NCI-H2196 (cell line): Measurements from ENCODE around the gene IL17RB.

ENCODE experiments used
- DNase-seq: peaks from one replicate; lab custom pipeline; 2025; ENCODE audit not compliant: unreplicated experiment; lab: John Stamatoyannopoulos, UW

Gene IL17RB

DNA sequence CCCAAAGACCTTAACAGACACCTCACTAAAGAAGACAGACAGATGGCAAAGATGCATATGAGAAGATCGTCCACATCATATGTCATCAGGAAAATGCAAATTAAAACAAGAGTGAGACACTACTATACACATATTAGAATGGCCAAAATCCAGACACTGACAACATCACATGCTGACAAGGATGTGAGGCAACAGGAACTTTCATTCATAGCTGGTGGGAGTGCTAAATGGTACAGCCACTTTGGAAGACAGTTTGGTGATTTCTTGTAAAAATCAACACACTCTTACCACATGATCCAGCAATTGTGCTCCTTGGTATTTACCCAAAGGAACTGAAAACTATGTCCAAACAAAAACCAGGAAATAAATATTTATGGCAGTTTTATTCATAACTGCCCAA is 17.8 kb upstream of the IL17RB start:
- no peak for DNase-seq

DNA sequence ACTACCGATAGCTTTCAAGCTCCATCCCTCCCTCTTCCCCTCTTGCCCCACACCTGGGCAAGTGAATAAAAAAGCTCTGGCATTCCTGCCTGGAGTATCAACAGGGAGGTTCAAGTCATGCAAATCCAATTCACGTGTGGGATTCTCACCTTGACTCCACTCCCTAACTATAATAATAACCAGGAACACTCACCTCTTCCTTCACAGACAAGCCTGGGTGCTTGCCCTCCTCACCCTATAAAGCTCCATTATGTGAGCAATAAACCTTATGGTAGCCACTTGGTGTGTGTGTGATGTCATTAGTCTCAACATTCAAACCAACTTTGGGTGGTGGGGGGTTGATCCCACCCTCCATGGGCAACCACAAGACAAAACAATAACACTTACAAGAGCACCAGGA is 16.8 kb upstream of the IL17RB start:
- DNase-seq, result no peak

DNA sequence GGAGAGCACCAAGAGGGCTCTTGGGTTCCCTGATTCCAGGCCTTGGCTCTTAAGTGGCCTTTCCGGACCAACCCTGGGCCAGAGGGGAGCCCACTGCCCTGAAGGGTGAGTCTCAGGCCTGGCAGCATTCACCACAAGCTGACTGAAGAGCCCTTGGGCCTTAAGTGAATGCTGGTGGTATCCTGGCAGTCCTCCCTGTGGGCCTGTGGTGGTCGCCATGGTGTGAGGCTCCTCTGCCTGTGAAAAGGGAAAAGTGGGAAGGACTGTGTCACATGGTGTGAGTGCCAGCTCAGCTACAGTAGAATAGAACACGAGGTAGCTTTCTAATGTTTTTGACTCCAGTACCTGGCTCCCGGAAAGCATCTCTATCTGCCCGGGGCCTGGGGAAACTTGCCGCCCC is 15.4 kb upstream of the IL17RB start:
- no peak for DNase-seq

DNA sequence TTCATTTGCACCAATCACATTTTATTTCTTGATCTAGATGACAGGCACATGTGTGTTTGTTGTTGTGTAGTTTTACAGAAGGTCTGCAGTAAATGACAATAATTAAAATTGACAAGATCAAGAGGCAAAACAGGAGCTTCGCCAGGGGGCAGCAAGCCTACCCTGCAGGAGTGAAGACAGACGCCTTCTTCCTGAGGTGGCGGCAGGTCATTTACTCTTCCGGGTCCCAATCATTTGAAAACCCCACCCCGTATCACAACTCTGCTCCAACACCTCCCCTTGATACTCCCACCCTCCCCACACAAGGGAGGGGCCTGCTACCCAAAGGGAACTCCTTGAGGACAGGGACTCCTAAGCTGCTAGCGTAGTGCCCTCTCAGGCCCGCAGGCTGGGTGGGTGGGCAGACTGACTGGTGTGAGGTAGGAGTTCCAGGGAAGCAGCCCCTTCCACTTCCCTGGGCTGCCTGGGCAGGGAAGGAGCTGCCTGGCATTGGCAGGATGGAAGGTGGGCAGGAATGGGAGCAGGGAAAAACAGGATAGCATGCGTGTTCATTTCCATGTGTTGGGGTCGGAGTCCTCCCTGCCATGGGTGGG is 13.2 kb upstream of the IL17RB start:
- DNase-seq, result no peak

DNA sequence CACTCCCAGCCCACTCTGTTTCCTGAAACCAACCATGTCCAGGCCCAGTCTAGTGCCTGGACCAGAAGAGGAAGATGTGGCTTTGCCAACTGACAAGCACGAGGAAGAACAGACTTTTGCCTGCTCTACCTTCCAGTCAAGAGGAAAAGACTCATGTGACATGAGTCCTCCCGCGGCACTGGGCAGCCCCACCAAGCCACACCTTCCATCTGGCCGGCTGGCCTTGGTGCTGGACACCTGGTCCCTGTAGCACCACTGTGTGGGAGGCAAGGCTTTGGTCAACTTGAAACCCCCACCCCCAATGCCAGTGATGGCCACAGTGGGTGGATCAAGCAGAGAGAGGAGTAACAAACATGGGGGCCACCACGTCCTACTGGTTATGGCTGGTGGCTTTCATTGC is 12.7 kb upstream of the IL17RB start:
- no peak for DNase-seq

DNA sequence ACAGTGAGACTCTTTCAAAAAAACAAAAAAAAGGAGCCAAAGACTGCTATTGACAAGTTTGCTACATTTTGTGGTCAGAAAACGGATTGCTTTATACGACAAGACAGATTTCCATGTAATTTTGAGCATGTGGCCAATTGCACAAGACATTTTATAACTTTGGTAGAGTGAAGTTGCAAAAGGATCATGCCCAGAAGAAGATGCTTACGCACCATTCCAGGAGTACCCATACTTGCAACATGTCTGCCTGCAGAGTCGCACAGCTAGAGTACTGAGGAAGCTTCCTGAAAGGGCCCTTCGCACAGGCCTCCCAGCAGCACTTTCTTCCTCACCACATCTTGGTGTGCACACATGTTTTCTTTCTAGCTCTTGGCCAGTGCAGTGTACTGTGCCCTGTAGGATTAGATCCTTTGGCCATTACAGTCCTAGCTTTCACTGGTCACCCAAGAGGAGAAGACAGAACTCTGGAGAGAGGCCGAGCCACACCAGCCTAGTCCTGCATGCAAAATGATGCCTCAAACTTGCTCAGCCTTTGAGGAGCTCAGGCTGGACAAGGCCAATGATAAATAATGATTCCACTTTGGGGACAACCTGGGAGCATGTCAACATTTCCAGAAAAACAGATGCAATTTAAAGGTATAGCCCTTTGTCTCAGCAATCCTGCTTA is 11.8 kb upstream of the IL17RB start:
- DNase-seq, result no peak

DNA sequence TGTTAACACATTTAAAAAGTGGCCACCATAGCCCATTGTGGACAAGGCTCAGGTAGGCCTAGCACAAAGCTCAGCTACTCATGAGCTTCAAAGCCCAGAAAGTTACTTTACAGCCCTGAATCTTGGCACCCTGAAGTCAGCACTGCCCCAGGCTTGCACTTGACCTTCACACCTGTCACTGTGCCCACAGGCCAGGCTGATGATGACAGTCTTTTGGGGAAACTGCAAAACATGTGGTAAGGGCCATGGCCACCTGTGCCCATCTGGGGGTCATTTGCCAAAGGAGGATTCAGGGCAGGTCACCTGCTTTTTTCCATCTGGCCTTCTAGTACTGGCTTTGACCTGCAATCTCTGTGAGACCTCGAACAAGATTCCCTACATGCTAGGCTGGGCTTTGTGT is 11.1 kb upstream of the IL17RB start:
- no peak for DNase-seq

DNA sequence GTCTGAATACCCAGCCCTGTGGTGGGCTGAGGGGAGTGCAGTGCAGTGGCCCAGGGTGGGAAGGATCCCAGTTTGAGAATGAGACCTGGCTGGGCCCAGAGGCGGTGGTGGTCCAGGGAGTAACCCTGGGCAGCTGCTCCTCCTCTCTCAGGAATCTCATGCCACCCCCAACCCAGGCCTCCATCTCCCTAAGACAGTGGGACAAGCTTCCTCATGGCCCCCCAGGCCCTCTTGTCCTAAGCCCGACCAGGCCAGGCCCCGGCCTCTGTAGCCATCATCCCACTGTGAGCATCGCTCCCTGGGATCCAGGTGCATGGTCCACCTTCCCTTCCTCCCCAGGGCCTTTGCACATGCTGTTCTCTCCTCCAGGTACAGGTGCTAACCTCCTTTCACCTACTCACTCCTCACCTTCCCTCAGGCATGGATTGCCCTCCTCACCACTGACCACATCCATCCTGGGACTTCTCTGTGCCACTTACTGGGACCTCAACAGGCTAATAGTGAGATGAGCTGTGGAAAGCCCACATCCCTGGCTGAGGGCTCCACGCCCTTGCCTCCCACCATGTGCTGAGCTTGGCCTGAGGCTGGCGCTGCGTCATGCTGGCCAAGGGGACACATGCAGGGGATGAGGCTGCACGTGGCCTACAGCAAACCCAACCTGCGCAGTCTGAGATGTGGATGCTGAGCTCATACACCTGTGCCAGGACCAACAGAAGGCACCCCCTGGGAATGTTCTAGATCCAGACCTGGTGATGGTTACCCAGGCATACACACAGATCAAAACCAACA is 10.1 kb upstream of the IL17RB start:
- no peak for DNase-seq

DNA sequence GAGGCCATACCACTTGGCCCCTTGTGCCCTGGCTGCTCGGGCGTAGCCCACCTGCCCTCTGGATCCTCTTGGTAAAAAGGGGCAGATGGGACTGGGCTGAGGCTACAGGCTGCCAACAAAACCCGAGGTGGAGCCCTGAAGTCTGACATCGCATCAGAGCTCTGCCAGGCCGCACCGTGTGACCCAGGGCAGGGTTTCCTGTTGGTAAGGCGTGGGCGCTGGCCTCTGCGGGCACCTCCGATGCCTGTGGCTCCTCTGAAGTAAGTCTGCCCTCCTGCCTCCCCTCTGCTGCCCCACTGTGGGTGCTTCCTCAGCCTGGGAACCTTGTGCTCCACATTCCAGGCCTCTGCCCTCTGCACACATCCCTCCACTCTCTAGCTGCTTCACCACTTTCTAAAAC is 9.0 kb upstream of the IL17RB start:
- DNase-seq, result no peak

DNA sequence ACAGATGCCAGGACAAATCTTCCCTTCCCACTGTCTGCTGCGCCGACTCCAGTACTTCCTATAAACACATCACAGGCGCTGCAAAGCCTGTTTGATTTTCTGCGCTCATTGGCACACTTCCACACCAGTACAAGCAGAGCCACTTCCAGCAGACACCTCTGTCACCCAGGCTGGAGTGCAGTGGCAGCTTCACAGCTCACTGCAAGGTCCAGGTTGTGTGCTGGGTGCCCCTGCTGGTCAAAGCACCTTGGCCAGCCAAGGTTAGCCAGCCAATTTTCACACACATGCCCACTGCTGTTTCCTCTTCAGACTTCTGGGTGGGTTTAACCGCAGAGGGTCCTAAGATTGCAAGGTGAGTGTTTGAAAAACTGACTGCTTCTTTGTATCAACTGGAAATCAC is 5.1 kb upstream of the IL17RB start:
- no peak for DNase-seq

DNA sequence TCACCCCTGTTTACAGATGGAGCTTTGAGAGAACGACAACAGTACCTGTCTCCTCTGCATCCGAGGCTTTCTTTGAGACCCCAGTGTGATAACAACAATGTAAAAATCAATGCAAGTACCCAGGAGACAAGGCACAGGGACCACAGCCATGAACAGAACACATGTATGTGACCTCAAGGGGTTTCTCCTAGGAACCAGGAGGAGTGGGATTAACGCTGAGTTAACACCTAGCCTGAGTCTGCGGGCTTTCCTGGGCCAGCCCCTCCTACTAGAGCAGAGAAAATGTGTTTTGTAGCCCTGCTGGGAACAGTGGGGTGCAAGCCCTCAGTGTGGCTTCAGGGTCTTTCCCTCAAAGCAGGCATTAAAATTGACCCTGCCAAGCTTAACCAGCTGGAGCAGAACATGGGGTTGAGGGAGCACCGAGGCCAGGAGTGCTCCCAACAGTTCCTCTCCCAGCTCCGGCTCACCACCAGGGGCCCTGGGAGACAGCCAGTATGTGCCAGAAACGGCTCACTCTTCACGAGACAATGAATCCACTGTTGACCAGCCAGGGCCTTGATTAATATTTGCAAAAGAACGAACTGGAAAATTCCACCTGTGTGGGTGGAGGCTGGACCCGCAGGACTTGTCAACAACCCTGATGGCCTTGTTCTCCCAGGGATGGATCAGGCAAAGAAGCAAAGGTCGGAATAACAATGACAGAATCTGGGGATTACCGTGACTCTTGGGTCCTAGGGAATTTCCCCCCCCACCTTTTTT is 3.8 kb upstream of the IL17RB start:
- DNase-seq, result peak; percentile 64

DNA sequence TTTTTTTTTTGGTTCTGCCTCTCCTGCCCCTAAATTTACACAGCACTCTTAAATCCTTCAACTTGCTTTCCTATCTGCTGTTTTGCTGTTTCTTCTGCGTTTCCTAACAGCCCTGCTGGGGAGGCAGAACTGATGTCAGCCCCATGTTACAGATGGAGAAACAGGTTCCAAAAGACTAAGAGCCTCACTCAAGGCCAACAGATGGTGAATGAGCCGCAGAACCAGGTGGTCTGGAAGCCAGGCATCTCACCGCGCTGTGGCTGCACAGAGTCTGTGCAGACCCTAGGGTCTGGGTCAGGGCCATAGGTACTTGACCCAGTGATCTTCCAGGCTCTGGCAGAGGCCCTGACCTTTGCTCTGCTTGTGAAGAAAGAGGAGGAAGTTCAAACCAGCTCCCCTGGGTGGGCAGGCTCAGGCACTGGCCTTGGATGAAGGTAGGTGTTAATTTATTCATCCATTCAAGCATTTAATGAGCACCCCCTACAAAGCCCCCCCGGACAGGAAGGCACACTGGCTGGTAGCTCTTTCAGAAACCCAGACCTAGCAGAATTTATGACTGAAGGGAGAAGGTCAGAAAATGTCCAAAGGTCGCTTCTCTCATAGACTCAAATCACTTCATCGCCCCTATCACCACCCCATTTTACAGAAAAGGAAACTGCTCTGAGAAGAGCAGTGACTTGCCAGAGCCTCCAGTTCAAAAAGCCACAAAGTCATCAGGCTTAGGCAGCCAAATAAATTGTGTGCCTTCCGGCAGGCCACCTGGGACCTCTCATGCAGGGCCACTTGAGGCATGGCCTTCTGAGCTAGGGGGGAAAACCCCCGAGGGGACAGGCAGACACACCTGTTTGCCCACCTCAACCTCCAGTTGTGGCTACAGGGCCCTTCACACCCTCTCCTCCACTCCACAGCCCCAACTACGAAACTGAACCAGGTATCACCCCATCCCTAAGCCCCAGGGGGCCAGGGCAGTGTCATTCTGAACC is 2.9 kb upstream of the IL17RB start:
- no peak for DNase-seq

DNA sequence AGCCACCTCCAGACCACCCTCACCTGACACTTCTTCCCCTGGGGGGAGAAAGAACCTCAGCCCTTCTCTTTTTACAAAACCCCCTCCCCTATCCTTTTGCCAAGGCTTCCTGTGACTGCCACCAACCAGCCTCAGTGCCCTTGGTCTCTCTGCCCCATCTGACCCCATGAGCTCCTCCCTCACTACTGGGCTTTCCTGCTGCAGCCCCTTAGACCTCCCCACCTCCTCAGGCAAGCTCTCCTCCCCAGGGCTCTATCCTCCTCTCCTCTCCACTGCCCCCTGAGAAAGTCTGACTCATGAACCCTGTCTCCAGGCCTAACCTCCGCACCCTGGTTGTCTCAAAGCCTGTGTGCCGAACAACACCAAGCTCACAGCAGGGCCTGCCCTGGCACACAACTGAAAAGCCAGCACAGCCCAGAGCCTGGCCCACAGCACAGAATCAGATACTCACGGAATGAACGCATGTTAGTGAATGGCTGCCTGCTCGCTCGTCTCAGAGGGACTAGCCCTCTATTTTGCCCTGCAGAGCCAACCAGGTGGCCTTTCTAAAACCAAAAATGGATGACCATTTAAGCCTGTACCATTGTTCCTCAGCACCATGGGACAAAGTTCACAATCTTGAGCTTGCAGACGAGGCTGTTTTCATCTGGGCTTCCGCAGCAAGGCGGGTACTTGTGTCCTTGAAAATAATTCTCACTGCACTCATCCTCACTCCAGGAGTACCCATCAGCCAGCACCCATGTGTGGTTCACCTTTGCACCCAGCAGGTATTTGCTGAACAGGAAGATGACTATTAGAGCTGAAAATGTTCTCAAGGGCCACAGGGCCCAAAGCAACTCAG is 1.9 kb upstream of the IL17RB start:
- no peak for DNase-seq

DNA sequence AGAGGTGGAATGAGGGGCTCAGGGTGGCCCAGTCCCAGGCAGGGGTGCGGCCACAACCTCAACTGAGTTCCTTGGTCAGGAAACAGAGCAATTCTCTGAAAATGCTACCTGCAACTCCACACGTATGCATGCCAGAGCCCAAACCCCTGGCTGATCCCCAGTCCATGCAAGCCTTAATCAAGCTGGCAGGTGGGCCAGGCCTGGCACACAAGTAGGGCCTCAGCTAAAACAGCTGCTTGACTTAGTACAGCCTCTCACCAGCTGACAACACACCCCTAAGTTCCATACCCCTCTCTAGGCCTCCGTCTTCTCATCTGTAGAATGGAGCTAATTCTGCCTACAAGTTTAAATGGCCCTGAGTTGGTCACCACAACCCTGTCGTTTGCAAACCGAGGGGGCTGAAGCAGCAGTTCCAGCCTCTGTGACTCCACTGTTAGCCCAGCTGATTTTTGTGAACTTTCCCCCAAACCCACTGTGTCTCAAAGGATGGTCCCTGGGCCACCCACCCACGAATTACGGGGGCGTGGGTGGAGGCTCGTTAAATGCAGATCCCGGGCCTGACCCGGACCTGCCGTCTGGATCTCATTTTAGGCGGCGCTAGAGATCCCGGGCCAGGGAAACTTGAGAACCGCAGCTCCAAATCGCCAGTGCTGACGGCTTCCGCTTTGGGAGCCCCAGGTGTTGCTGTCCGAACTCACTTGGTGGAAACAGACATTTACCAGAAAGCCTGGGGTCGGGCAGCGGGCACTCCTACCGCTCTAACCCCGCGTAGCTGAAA is 1.1 kb upstream of the IL17RB start:
- peak; percentile 26 for DNase-seq

DNA sequence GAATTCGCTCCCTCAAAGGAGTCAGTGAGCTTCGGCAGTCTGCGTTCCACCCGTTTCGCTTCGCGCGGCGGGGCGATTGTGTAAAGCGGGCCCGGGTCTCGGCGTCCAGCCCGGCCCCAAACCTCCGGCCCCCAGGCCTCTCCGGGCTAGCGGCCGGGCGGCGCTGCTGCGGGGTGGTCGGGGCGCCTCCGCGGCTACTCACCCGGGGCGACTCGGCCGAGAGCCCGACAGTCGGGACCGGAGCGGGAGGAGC is 561 bp upstream of the IL17RB start:
- no peak for DNase-seq

DNA sequence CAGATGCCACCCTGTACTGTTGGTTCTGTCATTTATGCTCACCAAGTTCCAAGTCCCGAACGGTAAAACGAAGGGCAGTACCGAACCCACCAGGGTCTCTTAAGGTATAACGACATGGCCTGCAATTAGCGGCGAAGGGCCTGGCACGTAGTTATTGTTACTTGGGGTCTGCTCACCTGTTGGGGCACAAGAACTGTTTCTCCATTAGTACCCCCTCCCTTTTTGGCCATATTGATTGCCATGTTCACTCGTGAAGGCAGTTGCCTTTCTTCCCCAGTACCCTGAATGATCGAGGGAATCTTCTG is 435 bp downstream of the IL17RB start:
- no peak for DNase-seq

DNA sequence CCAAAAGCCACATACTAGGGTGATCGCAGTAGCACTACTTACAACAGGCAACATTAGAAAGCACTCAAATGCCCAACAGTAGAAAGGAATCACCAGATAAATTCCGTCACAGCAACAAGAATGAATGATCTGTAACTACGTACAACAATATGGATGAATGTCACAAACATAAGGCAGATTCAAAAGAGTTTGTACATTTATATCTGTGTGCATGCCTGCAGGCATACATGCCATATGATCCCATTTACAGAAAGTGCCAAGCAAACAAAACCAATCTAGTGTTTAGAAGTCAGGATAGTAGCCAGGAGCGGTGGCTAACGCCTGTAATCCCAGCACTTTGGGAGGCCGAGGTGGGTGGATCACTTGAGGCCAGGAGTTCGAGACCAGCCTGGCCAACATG is 3.5 kb downstream of the IL17RB start:
- no peak for DNase-seq

DNA sequence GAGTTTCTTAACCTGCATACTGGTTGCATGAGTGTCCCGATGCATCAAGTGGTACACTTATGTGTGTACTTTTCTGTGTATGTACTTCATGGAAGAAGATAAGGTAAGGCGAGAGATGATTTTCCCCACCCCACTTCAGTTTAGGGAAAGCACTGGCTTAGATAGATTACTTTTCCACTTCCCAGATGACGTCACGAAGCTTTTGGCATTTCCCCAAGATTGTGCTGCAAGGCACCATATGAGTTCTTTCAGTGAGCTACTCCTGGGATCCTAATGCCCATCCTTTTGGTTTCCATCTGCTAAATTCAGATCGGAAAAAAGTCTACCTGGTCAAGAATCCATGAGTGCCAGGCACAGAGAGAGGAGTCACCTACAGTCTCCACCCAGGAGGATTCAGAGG is 4.5 kb downstream of the IL17RB start:
- no peak for DNase-seq

DNA sequence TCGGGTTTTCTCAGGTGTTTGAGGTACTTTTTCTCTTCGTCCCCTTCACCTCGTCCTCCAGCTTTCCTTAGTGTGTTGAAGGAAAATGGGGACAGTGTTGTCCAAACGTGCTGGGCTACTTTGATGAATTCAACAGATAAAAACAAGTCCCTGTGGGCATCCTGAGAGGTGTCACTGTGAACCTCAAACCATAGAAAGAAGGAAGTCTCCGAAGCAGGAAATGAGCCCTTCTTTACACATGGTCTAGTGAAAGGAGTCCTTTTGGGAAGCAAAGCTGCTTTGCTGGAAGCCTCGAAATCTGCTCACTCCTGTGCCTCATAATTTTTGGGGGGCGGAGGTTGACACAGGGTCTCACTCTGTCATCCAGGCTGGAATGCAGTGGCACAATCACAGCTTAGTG is 10.6 kb downstream of the IL17RB start:
- no peak for DNase-seq
